Cardiac fibroblast (primary cell): Measurements from ENCODE around the gene MYO9A.
"Not testable (repeated sequence)": the region's sequence is repeated elsewhere in the genome, so short reads cannot be mapped to it uniquely, and the experiment has no call there.

Experiments used
- DNase-seq, 2 donors: peaks; one replicate each; pipeline versions ENCODE4 v3.0.0 to v3.0.0-alpha.2; 2010; ENCODE audit warnings: low read depth in 2 of 2
- H3K4me3 ChIP-seq, 2 donors: replicated peaks in 1 of 2; 1 replicate in 1 of 2; 2 replicates in 1 of 2; pipeline ENCODE4 v1.5.1; 2011; ENCODE audit warnings: low read depth in 2 of 2, low read length in 2 of 2, mild to moderate bottlenecking in 2 of 2, moderate library complexity in 1 of 2
- CTCF ChIP-seq: IDR thresholded peaks from one replicate; pipeline ENCODE4 v1.5.1; 2011; ENCODE audit warnings: low read depth, mild to moderate bottlenecking, low read length, inconsistent platforms

Gene MYO9A

GRCh38 chr15:72060687-72061250, 57.2 kb downstream of the MYO9A start:
- no peak overlapping the region for H3K4me3 ChIP-seq
- no peak for TF ChIP-seq CTCF
- no peak for DNase-seq

- no peak for TF ChIP-seq CTCF
- no peak for DNase-seq
Observed at GRCh38 chr15:72058585-72058984, 59.4 kb downstream of the MYO9A start.

GRCh38 chr15:72057548-72058091, 60.3 kb downstream of the MYO9A start:
- DNase-seq, result peak in 1 of 2 donors; percentile 19
- peak overlapping the region in 1 of 2 donors; percentile 12 for H3K4me3 ChIP-seq
- no peak for TF ChIP-seq CTCF

More at GRCh38 chr15:72058585-72058984, 59.4 kb downstream of the MYO9A start:
- H3K4me3 ChIP-seq, result no peak overlapping the region

- not testable (repeated sequence) for DNase-seq, H3K4me3 ChIP-seq
Observed at GRCh38 chr15:72056217-72056616, 61.7 kb downstream of the MYO9A start.

- DNase-seq, H3K4me3 ChIP-seq: not testable (repeated sequence)
Observed at GRCh38 chr15:72053297-72053696, 64.7 kb downstream of the MYO9A start.

- TF ChIP-seq CTCF, result no peak
- DNase-seq, result peak in 1 of 2 donors; percentile 26
- H3K4me3 ChIP-seq, result no peak overlapping the region
Observed at GRCh38 chr15:72050700-72051099, 67.2 kb downstream of the MYO9A start.

GRCh38 chr15:72047020-72047419, 70.9 kb downstream of the MYO9A start:
- H3K4me3 ChIP-seq, result no peak overlapping the region
- no peak for TF ChIP-seq CTCF
- DNase-seq, result peak; percentile 26 to 28

- no peak for DNase-seq
- no peak overlapping the region for H3K4me3 ChIP-seq
- TF ChIP-seq CTCF, result no peak
Observed at GRCh38 chr15:72044956-72045355, 73.0 kb downstream of the MYO9A start.
